HK-2 (cell line): Measurements from ENCODE around the gene BMP6.

Experiments
- DNase-seq: peaks from one replicate; pipeline ENCODE4 v3.0.0-alpha.2; 2018; ENCODE audit not compliant: unreplicated experiment

The BMP6 gene

DNA sequence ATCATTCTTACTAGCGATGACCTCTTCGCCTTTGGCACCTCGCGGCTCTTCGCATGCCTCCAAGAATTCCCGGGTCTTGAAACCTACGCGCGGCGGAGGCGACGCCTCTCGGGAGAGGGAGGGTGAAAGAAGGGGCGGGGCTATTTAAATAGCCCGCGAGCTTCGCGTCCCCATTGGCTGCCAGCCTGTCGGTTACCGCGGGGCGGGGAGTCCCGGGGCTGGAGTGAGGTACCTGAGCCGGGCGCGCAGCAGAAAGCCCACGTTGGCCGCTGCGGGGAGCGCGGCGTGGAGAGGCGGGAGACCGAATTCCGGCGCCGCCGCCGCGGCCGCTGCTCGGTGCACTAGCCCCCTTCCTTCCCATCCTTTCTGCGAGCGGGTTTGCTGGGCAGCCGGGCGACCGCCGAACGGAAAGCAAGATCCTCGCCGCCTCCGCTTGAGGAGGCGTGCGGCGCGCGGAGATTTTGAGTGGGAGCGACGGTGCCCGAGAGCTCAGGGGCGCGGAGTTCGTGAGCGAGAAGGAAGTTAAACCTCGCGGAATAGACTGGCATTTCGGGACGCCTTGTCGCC, at the start of gene BMP6:
TSS of gene BMP6 (plus strand) at position 251 of the 567 bp plus-strand sequence. CDS start 857 bp downstream, outside the sequence.
- peak; percentile 80 for DNase-seq

- no peak for DNase-seq
Measured at GRCh38 chr6:7677229-7677628, 48.7 kb upstream of the BMP6 start.

DNA sequence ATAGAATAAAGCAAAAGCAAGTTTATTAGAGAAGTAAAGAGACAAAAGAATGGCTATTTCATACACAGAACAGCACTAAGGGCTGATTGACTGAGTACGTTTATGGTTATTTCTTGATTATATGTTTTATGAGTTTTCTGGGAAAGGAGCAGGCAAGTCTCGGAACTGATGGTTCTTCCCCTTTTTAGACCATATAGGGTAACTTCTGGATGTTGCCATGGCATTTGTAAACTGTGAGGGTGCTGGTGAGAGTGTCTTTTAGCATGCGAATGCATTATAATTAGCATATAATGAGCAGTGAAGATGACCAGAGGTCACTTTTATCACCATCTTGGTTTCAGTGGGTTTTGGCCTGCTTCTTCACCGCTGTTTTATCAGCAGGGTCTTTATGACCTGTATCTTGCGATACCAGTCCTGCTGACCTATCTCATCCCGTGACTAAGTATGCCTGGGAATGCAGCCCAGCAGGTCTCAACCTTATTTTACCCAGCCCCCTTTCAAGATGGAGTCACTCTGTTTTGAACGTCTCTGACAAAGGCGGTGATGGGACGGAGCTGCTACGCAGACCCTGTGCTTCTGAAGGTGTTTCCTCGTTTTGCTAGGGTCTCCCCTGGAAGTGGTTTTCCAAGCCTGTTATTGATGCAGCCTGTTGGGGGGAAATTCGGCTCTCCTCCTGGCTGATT, 45.4 kb upstream of the BMP6 start:
- no peak for DNase-seq

- DNase-seq: no peak
Measured at GRCh38 chr6:7681449-7681848, 44.5 kb upstream of the BMP6 start.

GRCh38 chr6:7684076-7684475, 41.8 kb upstream of the BMP6 start:
- no peak for DNase-seq

GRCh38 chr6:7684843-7685242, 41.1 kb upstream of the BMP6 start:
- no peak for DNase-seq

GRCh38 chr6:7685276-7685675, 40.6 kb upstream of the BMP6 start:
- no peak for DNase-seq

DNA sequence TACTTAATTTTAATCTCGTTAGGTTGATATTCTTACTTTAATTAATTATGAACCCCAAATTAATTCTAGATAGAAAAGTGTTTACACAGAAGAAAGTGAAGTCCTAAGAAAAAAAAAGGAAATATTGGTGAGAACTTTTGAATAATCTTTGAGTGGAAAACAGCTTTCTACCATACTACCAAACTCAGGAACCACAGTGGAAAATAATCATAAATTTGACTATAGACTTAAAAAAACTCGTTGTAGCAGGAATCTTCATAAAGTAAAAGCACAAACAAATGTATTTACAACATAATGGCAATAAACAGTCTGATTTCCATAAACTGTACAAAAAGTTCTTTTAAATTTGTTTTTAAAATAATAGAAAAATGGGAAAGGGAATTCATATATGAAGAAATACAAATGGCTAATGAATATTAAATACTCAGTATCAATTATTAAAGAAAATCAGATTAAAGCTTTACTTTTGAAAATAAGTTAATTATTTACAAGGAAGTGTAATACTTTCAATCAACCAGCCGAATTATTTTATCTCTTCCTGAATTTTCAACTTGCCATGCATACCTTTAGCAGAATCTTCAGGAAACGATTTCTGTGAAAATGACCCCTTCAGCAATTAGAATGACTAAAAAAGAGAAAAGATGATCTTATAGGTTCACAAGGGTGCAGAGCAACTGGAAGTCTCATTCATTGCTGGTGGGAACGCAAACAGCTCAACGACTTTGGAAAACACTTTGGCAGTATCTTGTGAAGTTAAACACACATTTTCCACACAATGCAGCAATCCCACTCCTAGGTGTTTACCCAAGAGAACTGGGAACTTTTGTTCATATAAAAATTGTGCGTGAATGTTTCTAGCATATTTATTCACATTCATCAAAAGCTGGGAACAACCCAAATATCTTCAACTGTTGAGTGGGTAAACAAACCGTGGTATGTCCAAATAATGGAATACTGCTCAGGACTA, 38.5 kb upstream of the BMP6 start:
- no peak for DNase-seq

DNA sequence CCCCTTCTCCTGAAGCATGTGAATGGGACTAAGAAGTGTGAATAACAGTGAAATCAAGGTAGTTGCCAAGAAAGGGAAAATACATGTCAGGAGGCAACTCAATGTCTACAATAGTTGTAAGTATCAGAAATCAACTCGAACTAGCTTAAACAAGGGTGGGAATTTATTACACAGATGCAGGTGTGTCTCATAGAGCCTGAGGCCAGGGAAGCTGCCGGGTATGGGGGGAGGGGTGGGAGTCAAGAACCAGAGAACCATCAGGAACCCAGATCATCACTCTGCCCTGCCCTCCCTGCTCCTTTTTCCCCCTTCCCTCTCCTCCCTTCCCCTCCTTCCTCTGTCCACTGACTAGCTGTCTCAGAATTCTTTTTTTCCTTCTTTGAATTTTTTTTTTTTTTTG, 34.9 kb upstream of the BMP6 start:
- DNase-seq: no peak

- peak; percentile 20 for DNase-seq
Measured at GRCh38 chr6:7691675-7692452, 34.0 kb upstream of the BMP6 start.

- no peak for DNase-seq
Measured at GRCh38 chr6:7692453-7692784, 33.5 kb upstream of the BMP6 start.

GRCh38 chr6:7693827-7694226, 32.1 kb upstream of the BMP6 start:
- no peak for DNase-seq

- no peak for DNase-seq
Measured at GRCh38 chr6:7696061-7696460, 29.8 kb upstream of the BMP6 start.

GRCh38 chr6:7697432-7697819, 28.5 kb upstream of the BMP6 start:
- DNase-seq: no peak

- peak; percentile 10 for DNase-seq
Measured at GRCh38 chr6:7697820-7698623, 27.9 kb upstream of the BMP6 start.

GRCh38 chr6:7701212-7701834, 24.6 kb upstream of the BMP6 start:
- DNase-seq: no peak

DNA sequence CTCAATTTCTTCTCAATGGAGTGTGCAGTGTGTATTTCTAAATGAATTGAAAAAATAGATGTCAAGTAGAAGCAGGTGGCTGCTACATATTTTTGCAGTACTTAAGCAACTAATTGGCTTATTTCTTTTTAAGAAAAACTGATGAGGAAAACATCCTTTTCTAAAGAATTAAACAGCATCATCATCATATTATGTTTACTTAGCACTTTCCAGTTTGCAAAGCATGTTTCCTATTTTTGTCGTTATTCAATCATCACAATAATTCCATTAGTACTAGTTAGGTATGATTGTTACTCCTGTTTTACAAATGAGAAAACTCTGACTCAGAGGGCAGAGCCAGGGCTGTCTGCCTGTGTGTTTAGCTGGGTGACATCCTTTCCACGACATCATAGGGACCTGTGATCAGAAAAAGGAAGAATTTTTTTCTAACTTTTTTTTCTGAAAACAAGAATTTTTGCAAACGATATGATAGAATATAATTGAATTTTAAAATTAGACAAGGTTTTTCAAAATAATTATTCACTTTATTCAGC, 22.7 kb upstream of the BMP6 start:
- no peak for DNase-seq

- DNase-seq: no peak
Measured at GRCh38 chr6:7705483-7705882, 20.4 kb upstream of the BMP6 start.

- DNase-seq: no peak
Measured at GRCh38 chr6:7706269-7706668, 19.6 kb upstream of the BMP6 start.

DNA sequence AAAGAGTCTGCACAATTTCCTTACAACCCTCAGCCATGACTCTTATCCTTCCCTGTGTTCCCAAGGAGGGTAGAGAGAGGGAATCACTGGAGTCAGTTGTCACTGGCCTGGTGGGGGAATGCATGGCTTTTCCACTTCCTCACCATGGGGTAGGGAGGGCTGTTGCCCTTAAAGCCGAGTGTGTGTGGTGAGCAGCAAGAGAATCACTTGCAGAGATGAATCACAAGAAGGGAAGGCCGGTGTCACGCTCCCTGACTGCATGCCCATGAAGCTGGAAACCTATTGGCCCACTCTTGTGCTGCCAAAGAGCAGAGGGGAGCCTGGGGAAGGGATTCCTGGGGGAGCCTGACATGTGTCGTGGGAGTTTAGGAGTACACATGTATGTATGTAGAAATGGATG, 18.1 kb upstream of the BMP6 start:
- DNase-seq: no peak
